ENCODE measurements around the gene SNRPA.
"Not testable (repeated sequence)": the region's sequence is repeated elsewhere in the genome, so short reads cannot be mapped to it uniquely, and the experiment has no call there.

Gene SNRPA

DNA sequence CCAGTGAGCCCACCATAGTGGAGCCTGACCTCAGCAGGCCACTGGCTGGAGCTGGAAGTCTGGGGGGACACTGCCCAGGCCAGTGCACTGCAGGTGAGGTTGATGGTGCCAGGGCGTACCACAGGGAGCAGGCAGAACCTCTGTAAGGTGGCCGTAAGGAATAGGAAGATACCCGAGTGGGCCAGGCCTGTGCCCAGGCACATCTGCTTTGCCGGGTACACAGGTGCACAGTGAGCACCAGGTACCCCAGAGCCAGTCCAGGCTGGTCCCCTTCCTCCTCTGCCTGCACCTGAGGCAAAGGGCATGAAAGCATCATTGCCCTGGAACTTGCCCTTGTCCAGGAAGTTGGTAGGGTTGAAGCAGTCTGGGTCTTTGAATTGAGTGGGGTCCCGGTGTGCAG lies 57.5 kb downstream of the SNRPA start:
- H3K4me3 ChIP-seq (ENCODE audit: low read depth, low read length): no peak overlapping the region
- no peak overlapping the region for H4K91ac ChIP-seq (ENCODE audit: low read depth, low read length)
- peaks cover 10% of the 10 kb centered on the region for H3K79me2 ChIP-seq (ENCODE audit: control insufficient read depth, insufficient read depth, low read length, poor library complexity)
- H3K23ac ChIP-seq (ENCODE audit: low read length): no peak overlapping the region
- H3K4me2 ChIP-seq (ENCODE audit: low read length): no peak overlapping the region
- no peak overlapping the region for H3K14ac ChIP-seq (ENCODE audit: low read length)
- no peak overlapping the region for H2BK120ac ChIP-seq (ENCODE audit: insufficient read depth, low read length, poor library complexity)
- peaks cover 26 to 33% of the 10 kb centered on the region in 2 experiments for H3K4me1 ChIP-seq (ENCODE audit: control insufficient read depth in 1 of 2, insufficient read depth in 2 of 2, low read length in 2 of 2)
- no peak overlapping the region for H4K12ac ChIP-seq (ENCODE audit: low read depth, low read length)
- H3K36me3 ChIP-seq (ENCODE audit: control insufficient read depth in 1 of 2, insufficient read depth in 2 of 2, low read length in 2 of 2): peaks cover 44 to 47% of the 10 kb centered on the region in 2 experiments
- DNase-seq: no peak
- no peak overlapping the region for H2BK5ac ChIP-seq (ENCODE audit: low read depth, low read length, poor library complexity)
- H4K8ac ChIP-seq (ENCODE audit: low read depth, low read length): no peak overlapping the region
- H2AK5ac ChIP-seq (ENCODE audit: low read length): no peak overlapping the region
- H2AFZ ChIP-seq (ENCODE audit: insufficient read depth, low read length, poor library complexity): no peak overlapping the region
- WGBS (ENCODE audit: extremely low coverage, insufficient coverage, insufficient read length): no CpG with 5 or more reads among the region's 5 CpGs
- H3K9me3 ChIP-seq (ENCODE audit: insufficient read depth, low read depth, low read length): peaks cover 2% of the 10 kb centered on the region
- H3K4ac ChIP-seq (ENCODE audit: low read depth, low read length): no peak overlapping the region
- no peak overlapping the region for H3K9ac ChIP-seq (ENCODE audit: low read length)
- H3K79me1 ChIP-seq (ENCODE audit: low read length): peaks cover 3% of the 10 kb centered on the region
- H2BK12ac ChIP-seq (ENCODE audit: low read length): no peak overlapping the region
- H3K27ac ChIP-seq (ENCODE audit: low read depth, low read length): no peak overlapping the region
- H3K27me3 ChIP-seq (ENCODE audit: insufficient read depth, low read length): no peaks in the 10 kb centered on the region
- H3K18ac ChIP-seq (ENCODE audit: low read length): no peak overlapping the region

DNA sequence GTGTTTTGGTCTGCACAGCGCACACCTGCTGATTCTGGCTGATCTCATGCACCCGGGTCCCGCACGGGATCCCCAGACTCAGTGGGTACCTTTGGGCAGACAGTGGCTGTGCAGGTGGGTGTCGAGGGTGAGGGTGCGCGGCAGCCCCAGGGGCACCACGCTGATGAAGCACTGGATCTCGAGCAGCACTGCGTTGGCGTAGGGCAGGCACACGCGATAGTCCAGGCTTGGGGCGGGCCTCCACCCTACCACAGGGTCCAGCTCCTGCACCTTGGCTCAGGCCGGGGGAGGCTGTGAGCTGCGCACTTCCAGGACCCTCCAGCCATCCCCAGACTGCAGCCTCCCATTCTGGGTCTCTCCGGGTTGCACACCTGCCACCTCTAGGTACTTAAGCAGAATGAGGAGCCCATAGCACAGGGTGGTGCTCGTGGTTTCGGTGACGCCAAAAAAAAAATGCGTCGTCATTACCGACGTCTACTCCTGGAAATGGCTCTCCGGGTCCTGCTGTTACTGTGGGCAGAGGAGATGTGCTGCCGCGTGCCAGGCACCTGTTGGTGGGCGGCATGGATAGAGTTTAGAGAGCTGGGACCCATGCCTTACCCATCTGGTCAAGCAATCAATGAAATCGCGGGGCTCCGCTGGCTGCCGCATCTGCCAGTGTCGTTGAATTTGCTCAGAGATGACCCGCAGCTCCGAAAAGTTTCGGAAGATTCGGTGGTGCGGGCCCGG lies 58.5 kb downstream of the SNRPA start:
- Histone ChIP-seq H3K27me3 (ENCODE audit: insufficient read depth, low read length) (no peaks in the 10 kb centered on the region), H2AFZ (ENCODE audit: insufficient read depth, low read length, poor library complexity) (no peak overlapping the region), H3K4me1 (ENCODE audit: control insufficient read depth in 1 of 2, insufficient read depth in 2 of 2, low read length in 2 of 2) (peaks cover 22 to 30% of the 10 kb centered on the region in 2 experiments), H4K91ac (ENCODE audit: low read depth, low read length) (no peak overlapping the region), H3K14ac (ENCODE audit: low read length) (no peak overlapping the region), H3K27ac (ENCODE audit: low read depth, low read length) (no peak overlapping the region), H3K23ac (ENCODE audit: low read length) (no peak overlapping the region), H4K12ac (ENCODE audit: low read depth, low read length) (no peak overlapping the region), H3K9me3 (ENCODE audit: insufficient read depth, low read depth, low read length) (peaks cover 2% of the 10 kb centered on the region), H3K9ac (ENCODE audit: low read length) (no peak overlapping the region), H2BK120ac (ENCODE audit: insufficient read depth, low read length, poor library complexity) (no peak overlapping the region), H2BK12ac (ENCODE audit: low read length) (no peak overlapping the region), H3K4me2 (ENCODE audit: low read length) (no peak overlapping the region), H4K8ac (ENCODE audit: low read depth, low read length) (no peak overlapping the region), H3K79me1 (ENCODE audit: low read length) (peaks cover 3% of the 10 kb centered on the region), H3K36me3 (ENCODE audit: control insufficient read depth in 1 of 2, insufficient read depth in 2 of 2, low read length in 2 of 2) (peaks cover 34 to 37% of the 10 kb centered on the region in 2 experiments), H3K18ac (ENCODE audit: low read length) (no peak overlapping the region), H2AK5ac (ENCODE audit: low read length) (no peak overlapping the region), H3K4me3 (ENCODE audit: low read depth, low read length) (no peak overlapping the region), H3K4ac (ENCODE audit: low read depth, low read length) (no peak overlapping the region), H2BK5ac (ENCODE audit: low read depth, low read length, poor library complexity) (no peak overlapping the region), H3K79me2 (ENCODE audit: control insufficient read depth, insufficient read depth, low read length, poor library complexity) (peaks cover 2% of the 10 kb centered on the region)
- DNase-seq: no peak
- no CpG with 5 or more reads among the region's 39 CpGs for WGBS (ENCODE audit: extremely low coverage, insufficient coverage, insufficient read length)

DNA sequence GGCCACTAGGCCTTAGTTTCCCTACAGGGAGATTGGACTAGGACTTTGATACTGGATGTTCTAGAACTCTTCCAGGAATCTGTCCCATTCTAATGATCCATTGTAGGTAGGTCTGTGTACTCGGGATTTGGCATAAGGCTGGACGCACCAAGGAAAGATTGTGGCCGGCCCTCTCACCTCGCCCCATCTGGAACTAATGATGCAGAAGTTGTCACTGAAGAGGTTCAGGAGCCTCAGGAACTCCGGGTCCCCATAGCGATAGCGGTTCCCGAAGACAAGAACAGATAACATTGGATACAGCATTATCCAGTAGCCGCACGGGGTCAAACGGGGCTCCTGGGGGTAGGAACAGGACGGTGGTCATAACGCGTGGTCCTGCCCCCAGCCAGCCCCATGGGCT lies 59.2 kb downstream of the SNRPA start:
- H3K9me3 ChIP-seq (ENCODE audit: insufficient read depth, low read depth, low read length): peaks cover 2% of the 10 kb centered on the region
- peaks cover 29 to 30% of the 10 kb centered on the region in 2 experiments for H3K36me3 ChIP-seq (ENCODE audit: control insufficient read depth in 1 of 2, insufficient read depth in 2 of 2, low read length in 2 of 2)
- no peak overlapping the region for H4K8ac ChIP-seq (ENCODE audit: low read depth, low read length)
- H2BK5ac ChIP-seq (ENCODE audit: low read depth, low read length, poor library complexity): no peak overlapping the region
- H3K27ac ChIP-seq (ENCODE audit: low read depth, low read length): peak overlapping the region; percentile 20
- H3K4me3 ChIP-seq (ENCODE audit: low read depth, low read length): no peak overlapping the region
- no peak overlapping the region for H3K9ac ChIP-seq (ENCODE audit: low read length)
- H4K91ac ChIP-seq (ENCODE audit: low read depth, low read length): no peak overlapping the region
- H3K14ac ChIP-seq (ENCODE audit: low read length): no peak overlapping the region
- WGBS (ENCODE audit: extremely low coverage, insufficient coverage, insufficient read length): no CpG with 5 or more reads among the region's 14 CpGs
- no peak for DNase-seq
- no peak overlapping the region for H3K4ac ChIP-seq (ENCODE audit: low read depth, low read length)
- peaks cover 22 to 26% of the 10 kb centered on the region in 2 experiments for H3K4me1 ChIP-seq (ENCODE audit: control insufficient read depth in 1 of 2, insufficient read depth in 2 of 2, low read length in 2 of 2)
- no peaks in the 10 kb centered on the region for H3K27me3 ChIP-seq (ENCODE audit: insufficient read depth, low read length)
- H2BK12ac ChIP-seq (ENCODE audit: low read length): no peak overlapping the region
- no peak overlapping the region for H2AFZ ChIP-seq (ENCODE audit: insufficient read depth, low read length, poor library complexity)
- H3K79me1 ChIP-seq (ENCODE audit: low read length): peaks cover 3% of the 10 kb centered on the region
- no peak overlapping the region for H4K12ac ChIP-seq (ENCODE audit: low read depth, low read length)
- peaks cover 2% of the 10 kb centered on the region for H3K79me2 ChIP-seq (ENCODE audit: control insufficient read depth, insufficient read depth, low read length, poor library complexity)
- no peak overlapping the region for H2AK5ac ChIP-seq (ENCODE audit: low read length)
- no peak overlapping the region for H3K18ac ChIP-seq (ENCODE audit: low read length)
- H3K23ac ChIP-seq (ENCODE audit: low read length): no peak overlapping the region
- no peak overlapping the region for H3K4me2 ChIP-seq (ENCODE audit: low read length)
- no peak overlapping the region for H2BK120ac ChIP-seq (ENCODE audit: insufficient read depth, low read length, poor library complexity)

DNA sequence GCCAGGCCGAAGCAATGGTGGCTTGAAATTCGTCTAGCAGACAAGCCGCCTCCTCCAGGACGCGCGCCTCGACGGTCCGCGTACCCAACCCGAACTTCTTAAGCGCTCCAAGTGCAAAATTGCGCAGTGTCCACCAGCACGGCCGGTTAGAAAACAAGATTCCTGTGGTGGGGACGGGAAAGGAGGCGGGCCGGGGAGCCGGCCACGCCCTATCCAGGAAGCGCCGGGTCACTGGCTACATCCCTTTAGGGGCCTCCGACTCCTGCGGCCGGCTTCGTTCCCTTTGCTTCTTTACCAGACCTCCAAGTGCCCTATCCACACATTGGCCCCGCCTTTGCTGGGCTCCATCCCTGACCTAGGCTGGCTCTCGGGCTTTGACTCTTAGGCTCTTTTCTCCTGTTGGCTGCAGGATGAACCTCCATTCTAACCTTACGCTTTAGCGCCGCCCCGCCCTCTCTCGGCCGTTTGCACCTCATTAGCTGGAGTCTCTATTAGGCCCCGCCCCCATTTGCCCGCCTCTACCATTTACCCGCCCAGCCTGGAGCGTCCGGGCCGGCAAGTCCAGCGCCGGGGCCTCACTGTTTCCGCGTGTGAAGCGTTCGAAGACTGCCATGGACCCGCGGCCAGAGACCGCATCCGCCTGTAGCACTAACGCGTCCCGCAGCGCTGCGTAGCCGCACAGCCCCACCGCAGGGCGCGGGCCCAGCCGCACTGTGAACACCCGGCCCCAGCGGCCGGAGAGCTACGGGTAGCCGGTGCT lies 59.8 kb downstream of the SNRPA start:
- H3K18ac ChIP-seq (ENCODE audit: low read length): peak overlapping the region; percentile 23
- not testable (repeated sequence) for H2BK5ac ChIP-seq (ENCODE audit: low read depth, low read length, poor library complexity); H3K4me3 ChIP-seq (ENCODE audit: low read depth, low read length); H3K79me1 ChIP-seq (ENCODE audit: low read length); H4K12ac ChIP-seq (ENCODE audit: low read depth, low read length); H2BK12ac ChIP-seq (ENCODE audit: low read length); H3K79me2 ChIP-seq (ENCODE audit: control insufficient read depth, insufficient read depth, low read length, poor library complexity); H3K9me3 ChIP-seq (ENCODE audit: insufficient read depth, low read depth, low read length); H2BK120ac ChIP-seq (ENCODE audit: insufficient read depth, low read length, poor library complexity); H3K9ac ChIP-seq (ENCODE audit: low read length); H3K14ac ChIP-seq (ENCODE audit: low read length); H2AK5ac ChIP-seq (ENCODE audit: low read length); H3K4ac ChIP-seq (ENCODE audit: low read depth, low read length); H3K27me3 ChIP-seq (ENCODE audit: insufficient read depth, low read length); H3K23ac ChIP-seq (ENCODE audit: low read length); H2AFZ ChIP-seq (ENCODE audit: insufficient read depth, low read length, poor library complexity)
- H4K8ac ChIP-seq (ENCODE audit: low read depth, low read length): peak overlapping the region; percentile 82
- H3K4me1 ChIP-seq (ENCODE audit: control insufficient read depth in 1 of 2, insufficient read depth in 2 of 2, low read length in 2 of 2): peaks cover 22 to 25% of the 10 kb centered on the region in 2 experiments
- peak overlapping the region; percentile 14 for H3K27ac ChIP-seq (ENCODE audit: low read depth, low read length)
- no CpG with 5 or more reads among the region's 65 CpGs for WGBS (ENCODE audit: extremely low coverage, insufficient coverage, insufficient read length)
- peak overlapping the region; percentile 70 for H4K91ac ChIP-seq (ENCODE audit: low read depth, low read length)
- H3K36me3 ChIP-seq (ENCODE audit: control insufficient read depth in 1 of 2, insufficient read depth in 2 of 2, low read length in 2 of 2): peaks cover 25 to 26% of the 10 kb centered on the region in 2 experiments
- H3K4me2 ChIP-seq (ENCODE audit: low read length): peak overlapping the region; percentile 47
- DNase-seq: peak; percentile 87 to 91
